RWPE1 (cell line): Measurements from ENCODE around the gene WNT7B.
"Not testable (repeated sequence)": the region's sequence is repeated elsewhere in the genome, so short reads cannot be mapped to it uniquely, and the experiment has no call there.

Experiments
- CTCF ChIA-PET: fragments of 350-600 bp; sonication (Branson Sonifier 250); formaldehyde crosslinking; extraction: SDS; loops from one replicate; lab custom pipeline; 2021; lab: Yijun Ruan, JAX
- POLR2A ChIA-PET: fragments of 400-600 bp; formaldehyde crosslinking; extraction: SDS; loops from one replicate; lab custom pipeline; 2020; ENCODE audit warnings: antibody characterized with exemption; ENCODE audit not compliant: low non-redundant PET; lab: Yijun Ruan, JAX
- DNase-seq: peaks from one replicate; pipeline ENCODE4 v3.0.0; 2012; ENCODE audit warnings: low spot score
- H3K27ac ChIP-seq: fragments of 450-650 bp; 2 replicates; pipeline ENCODE4 v1.5.1; 2017
- TF ChIP-seq, protein P1 (sequence below): fragments of 450-650 bp; conservative IDR thresholded peaks from 2 replicates; pipeline ENCODE4 v1.5.1; 2017; ENCODE audit warnings: low read depth, mild to moderate bottlenecking

Gene WNT7B

DNA sequence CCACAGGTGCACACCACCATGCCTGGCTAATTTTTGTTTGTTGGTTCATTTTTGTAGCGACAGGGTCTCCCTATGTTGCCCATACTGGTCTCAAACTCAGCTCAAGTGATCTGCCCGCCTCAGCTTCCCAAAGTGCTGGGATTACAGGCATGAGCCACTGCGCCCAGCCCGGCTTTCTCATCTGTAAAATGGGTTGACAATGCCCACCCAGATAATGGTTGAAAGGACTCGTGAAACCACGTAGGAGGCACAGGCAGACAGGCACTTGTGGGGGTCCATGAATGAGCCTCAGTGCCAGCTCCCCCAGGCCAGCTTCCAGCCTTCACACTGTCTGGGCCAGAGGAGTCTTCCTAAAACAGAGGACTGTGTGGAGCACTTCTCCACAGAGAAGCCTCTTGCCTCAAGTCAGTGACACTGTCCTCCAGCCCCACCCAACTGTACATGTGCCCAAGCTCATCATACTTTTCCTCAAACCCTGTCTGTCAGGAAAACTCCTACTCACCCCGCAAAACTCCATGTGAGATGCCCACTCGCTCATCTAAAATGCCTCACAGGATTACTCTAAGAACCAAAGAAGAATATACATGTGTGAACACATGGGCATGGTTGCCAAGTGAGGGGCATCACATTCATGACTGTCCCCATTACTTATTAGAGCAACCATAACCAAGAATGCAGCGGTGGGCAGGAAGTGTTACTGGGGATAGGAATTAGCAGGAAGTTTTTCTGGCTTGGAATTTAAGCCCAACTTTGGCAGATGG, 32.1 kb upstream of the WNT7B start:
- peak overlapping the region; percentile 100 for H3K27ac ChIP-seq
- CTCF ChIA-PET: no interaction called here
- POLR2A ChIA-PET: interaction anchor here (0.9 kb wide), 1 partner anchor 34 kb away, joined by 3 read pairs; no protein-coding TSS in a partner anchor
- TF ChIP-seq, protein P1, sequence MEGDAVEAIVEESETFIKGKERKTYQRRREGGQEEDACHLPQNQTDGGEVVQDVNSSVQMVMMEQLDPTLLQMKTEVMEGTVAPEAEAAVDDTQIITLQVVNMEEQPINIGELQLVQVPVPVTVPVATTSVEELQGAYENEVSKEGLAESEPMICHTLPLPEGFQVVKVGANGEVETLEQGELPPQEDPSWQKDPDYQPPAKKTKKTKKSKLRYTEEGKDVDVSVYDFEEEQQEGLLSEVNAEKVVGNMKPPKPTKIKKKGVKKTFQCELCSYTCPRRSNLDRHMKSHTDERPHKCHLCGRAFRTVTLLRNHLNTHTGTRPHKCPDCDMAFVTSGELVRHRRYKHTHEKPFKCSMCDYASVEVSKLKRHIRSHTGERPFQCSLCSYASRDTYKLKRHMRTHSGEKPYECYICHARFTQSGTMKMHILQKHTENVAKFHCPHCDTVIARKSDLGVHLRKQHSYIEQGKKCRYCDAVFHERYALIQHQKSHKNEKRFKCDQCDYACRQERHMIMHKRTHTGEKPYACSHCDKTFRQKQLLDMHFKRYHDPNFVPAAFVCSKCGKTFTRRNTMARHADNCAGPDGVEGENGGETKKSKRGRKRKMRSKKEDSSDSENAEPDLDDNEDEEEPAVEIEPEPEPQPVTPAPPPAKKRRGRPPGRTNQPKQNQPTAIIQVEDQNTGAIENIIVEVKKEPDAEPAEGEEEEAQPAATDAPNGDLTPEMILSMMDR: no peak
- no peak for DNase-seq

DNA sequence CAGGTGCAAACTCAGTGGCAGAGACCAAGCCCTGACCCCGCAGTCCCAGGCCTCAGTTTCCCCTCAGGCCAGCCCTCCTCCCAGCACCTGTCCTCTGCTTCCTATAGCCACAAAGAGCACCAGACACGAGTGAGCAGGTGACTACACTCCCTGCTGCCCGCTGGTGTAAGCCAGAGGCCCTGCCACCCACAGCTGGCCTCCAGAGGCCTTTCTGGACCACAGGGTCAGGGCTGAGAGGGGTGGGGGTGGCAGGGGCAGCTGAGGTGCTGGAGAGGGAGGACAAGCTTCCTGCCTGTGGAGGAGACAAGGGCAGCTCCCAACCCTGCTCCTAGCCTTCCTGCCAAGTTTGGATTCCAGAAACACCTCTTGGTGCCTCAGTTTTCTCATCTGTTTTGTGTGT, 31.3 kb upstream of the WNT7B start:
- TF ChIP-seq, protein P1: no peak
- H3K27ac ChIP-seq: peak overlapping the region; percentile 100
- ChIA-PET POLR2A (interaction anchor here (0.9 to 3.2 kb wide), 4 partner anchors 28 to 65 kb away, joined by 3 to 11 read pairs (median 4); no protein-coding TSS in a partner anchor), CTCF (interaction anchor here (2.8 kb wide), 1 partner anchor 29 kb away, joined by 11 read pairs; no protein-coding TSS in a partner anchor)
- DNase-seq: no peak

DNA sequence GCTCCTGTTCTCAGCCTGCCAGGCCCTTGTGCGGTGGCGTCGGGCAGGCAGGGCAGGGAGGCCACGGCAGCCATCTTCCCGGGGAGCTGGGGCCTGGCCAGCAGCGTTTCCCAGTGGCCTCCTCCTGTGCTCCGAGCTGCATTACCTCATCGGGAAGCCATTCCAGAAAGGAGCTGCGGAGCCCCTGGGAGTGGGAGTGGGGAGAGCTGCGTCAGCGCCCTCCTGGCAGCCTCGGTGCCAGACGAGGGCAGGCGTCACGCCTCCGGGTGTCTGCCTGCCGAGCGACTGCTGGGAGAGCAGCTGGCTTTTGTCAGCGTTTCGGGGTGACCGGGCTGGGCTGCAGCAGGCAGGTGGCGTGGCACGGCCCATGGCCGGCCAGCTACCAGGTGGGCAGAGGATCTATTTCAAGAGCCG, 30.9 kb upstream of the WNT7B start:
- peak; percentile 82 for DNase-seq
- TF ChIP-seq, protein P1: no peak
- CTCF ChIA-PET: interaction anchor here (0.6 to 2.8 kb wide), 2 partner anchors 29 to 39 kb away, joined by 3 to 11 read pairs; no protein-coding TSS in a partner anchor
- POLR2A ChIA-PET: interaction anchor here (0.9 to 3.2 kb wide), 4 partner anchors 28 to 66 kb away, joined by 3 to 11 read pairs (median 4); no protein-coding TSS in a partner anchor
- H3K27ac ChIP-seq: peak overlapping the region; percentile 100

DNA sequence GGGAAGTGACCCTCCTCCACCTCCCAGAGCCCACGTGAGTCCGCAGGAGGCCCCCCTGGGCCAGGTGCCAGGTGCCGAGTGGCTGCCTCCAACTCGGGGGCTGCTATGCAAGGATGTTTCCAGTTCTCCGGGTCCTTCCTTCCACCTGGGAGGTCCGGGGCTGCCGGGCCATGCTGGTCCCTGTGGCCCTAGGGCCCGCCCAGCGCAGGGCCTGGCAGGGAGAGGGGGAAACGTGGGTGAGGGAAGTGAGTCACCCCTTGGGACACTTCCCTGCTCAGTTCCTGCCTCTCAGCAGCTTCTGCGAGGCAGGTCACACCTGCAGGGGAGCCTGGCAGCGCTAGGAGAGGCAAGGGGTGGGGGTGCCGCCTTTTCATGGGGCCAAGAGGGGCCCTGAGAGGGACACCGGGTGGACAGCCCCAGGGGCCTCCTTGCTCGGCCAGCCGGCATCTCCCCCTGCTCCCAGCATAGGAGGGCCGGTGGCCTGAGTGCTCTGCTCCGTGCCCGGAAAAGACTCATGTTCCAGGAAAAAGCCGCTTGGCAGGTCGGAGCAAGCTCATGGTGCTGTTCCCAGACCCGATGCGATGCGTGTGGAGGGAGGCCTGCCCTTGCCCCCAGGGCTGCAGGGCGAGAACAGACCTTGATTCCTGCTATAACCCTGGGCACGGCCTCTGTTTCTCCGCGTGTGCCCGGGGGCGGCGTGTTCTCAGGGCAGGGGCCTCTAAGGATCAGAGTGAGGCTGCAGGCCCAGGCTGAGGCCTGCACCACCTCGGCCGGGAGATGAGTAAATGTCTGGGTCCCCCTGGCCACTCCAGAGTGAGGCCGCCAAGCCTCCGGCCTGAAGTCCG, 30.3 kb upstream of the WNT7B start:
- peak; percentile 85 for DNase-seq
- TF ChIP-seq, protein P1: no peak
- ChIA-PET CTCF (interaction anchor here (0.6 to 2.8 kb wide), 16 partner anchors 10 to 541 kb away, joined by 3 to 21 read pairs (median 4); no protein-coding TSS in a partner anchor), POLR2A (interaction anchor here (0.8 to 3.2 kb wide), 5 partner anchors 15 to 67 kb away, joined by 3 to 12 read pairs (median 5); no protein-coding TSS in a partner anchor)
- H3K27ac ChIP-seq: peak overlapping the region; percentile 100

DNA sequence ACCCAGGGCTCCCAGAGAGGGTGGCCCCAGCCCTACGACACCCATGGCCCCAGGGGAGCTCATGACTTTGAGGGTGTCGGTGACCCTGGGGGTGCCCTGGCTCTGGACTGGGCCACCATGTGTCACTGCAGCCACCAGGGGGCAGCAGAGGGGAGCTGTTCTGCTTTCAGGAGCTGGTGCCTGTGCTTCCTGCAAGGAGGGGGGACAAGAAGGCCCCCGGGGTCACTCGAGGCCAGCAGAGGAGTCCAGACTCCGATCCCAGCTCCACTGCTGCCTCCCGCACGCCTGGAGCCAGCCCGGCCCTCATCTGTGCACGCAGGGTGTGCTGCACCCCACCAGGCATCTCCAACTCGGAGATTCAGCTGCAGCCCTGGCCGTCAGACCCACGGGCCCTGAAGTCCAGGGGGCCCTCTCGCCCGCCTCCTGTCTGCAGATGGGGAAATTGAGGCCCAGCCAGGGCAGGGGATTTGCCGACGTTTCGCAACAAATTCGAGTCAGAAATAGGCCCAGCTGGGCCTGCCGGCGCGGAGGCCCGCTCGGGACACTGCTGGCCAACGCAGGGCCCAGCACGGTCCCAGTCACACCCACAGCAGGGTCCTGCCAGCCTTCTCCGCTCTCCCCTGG, 29.5 kb upstream of the WNT7B start:
- DNase-seq: peak; percentile 77
- H3K27ac ChIP-seq: peak overlapping the region; percentile 100
- TF ChIP-seq, protein P1: peak; percentile 89
- CTCF ChIA-PET: interaction anchor here (0.6 to 2.8 kb wide), 22 partner anchors 10 to 540 kb away, joined by 3 to 21 read pairs (median 4); no protein-coding TSS in a partner anchor
- POLR2A ChIA-PET: interaction anchor here (0.6 to 3.2 kb wide), 4 partner anchors 15 to 307 kb away, joined by 3 to 12 read pairs (median 8); no protein-coding TSS in a partner anchor

DNA sequence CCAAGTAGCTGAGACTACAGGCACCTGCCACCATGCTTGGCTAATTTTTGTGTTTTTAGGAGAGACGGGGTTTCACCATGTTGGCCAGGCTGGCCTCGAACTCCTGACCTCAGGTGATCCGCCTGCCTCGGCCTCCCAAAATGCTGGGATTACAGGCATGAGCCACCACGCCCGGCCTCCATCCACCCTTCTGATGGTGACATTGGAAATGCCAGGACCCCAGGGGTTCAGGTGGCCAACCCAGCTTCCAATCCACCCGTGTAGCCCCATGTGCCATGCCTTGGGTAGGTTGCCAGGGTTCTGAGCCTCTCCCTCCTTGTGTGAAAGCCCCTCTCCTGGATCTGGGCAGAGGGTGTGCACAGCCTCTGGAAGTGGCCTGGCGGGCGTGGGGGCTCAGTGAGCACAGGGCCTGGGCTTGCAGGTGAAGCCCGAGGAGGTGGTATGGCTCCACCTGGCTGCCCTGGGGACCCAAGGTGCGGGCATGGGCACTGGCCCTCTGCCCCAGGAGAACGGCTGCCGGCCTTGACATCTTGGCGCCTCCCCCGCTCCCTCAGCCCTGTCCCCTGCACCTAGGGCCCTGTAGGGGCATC, 28.2 kb upstream of the WNT7B start:
- peak overlapping the region; percentile 100 for H3K27ac ChIP-seq
- not testable (repeated sequence) for DNase-seq
- ChIA-PET CTCF (interaction anchor here (0.7 to 1.8 kb wide), 4 partner anchors 10 to 114 kb away, joined by 3 to 9 read pairs (median 4); no protein-coding TSS in a partner anchor), POLR2A (interaction anchor here (1.9 to 3.2 kb wide), 2 partner anchors 31 to 65 kb away, joined by 11 to 12 read pairs; no protein-coding TSS in a partner anchor)
